Measurements from ENCODE around the gene MIPEP.

MIPEP gene

GRCh38 chr13:23697772-23698313 lies 191.4 kb downstream of the MIPEP start:
- Histone ChIP-seq H4K20me1 (ENCODE audit: insufficient read depth) (no peaks in the 10 kb centered on the region), H3K9ac (no peak overlapping the region), H3K4me3 (IDR thresholded peaks at IDR 0.05; ENCODE audit: insufficient read depth, low read depth, low read length) (no peak overlapping the region), H3K36me3 (ENCODE audit: insufficient read depth) (no peaks in the 10 kb centered on the region), H2AFZ (ENCODE audit: low read depth) (no peak overlapping the region), H3K4me2 (no peak overlapping the region), H3K4me1 (ENCODE audit: low read depth, poor library complexity, severe bottlenecking) (no peaks in the 10 kb centered on the region), H3K79me2 (ENCODE audit: insufficient read depth, low read depth) (no peaks in the 10 kb centered on the region), H3K27me3 (ENCODE audit: insufficient read depth, low read depth) (no peaks in the 10 kb centered on the region), H3K27ac (no peak overlapping the region)
- no peak for TF ChIP-seq CTCF (conservative IDR thresholded peaks at IDR 0.05; ENCODE audit: low read depth, low read length)

GRCh38 chr13:23696610-23697009 lies 192.6 kb downstream of the MIPEP start:
- no peaks in the 10 kb centered on the region for H3K4me1 ChIP-seq (ENCODE audit: low read depth, poor library complexity, severe bottlenecking)
- no peak for TF ChIP-seq CTCF (conservative IDR thresholded peaks at IDR 0.05; ENCODE audit: low read depth, low read length)
- H4K20me1 ChIP-seq (ENCODE audit: insufficient read depth), result no peaks in the 10 kb centered on the region
- H3K4me3 ChIP-seq (IDR thresholded peaks at IDR 0.05; ENCODE audit: insufficient read depth, low read depth, low read length), result no peak overlapping the region
- H2AFZ ChIP-seq (ENCODE audit: low read depth), result no peak overlapping the region
- H3K9ac ChIP-seq, result no peak overlapping the region
- H3K36me3 ChIP-seq (ENCODE audit: insufficient read depth), result no peaks in the 10 kb centered on the region
- no peaks in the 10 kb centered on the region for H3K79me2 ChIP-seq (ENCODE audit: insufficient read depth, low read depth)
- no peak overlapping the region for H3K4me2 ChIP-seq
- no peak overlapping the region for H3K27ac ChIP-seq
- no peaks in the 10 kb centered on the region for H3K27me3 ChIP-seq (ENCODE audit: insufficient read depth, low read depth)

- Histone ChIP-seq H4K20me1 (ENCODE audit: insufficient read depth) (no peaks in the 10 kb centered on the region), H3K36me3 (ENCODE audit: insufficient read depth) (no peaks in the 10 kb centered on the region), H3K79me2 (ENCODE audit: insufficient read depth, low read depth) (no peaks in the 10 kb centered on the region), H3K27ac (no peak overlapping the region), H3K4me2 (no peak overlapping the region), H3K4me3 (IDR thresholded peaks at IDR 0.05; ENCODE audit: insufficient read depth, low read depth, low read length) (no peak overlapping the region), H2AFZ (ENCODE audit: low read depth) (no peak overlapping the region), H3K4me1 (ENCODE audit: low read depth, poor library complexity, severe bottlenecking) (no peaks in the 10 kb centered on the region), H3K27me3 (ENCODE audit: insufficient read depth, low read depth) (no peaks in the 10 kb centered on the region), H3K9ac (no peak overlapping the region)
- TF ChIP-seq CTCF (conservative IDR thresholded peaks at IDR 0.05; ENCODE audit: low read depth, low read length), result no peak
Observed at GRCh38 chr13:23695711-23696464, 193.3 kb downstream of the MIPEP start.

GRCh38 chr13:23695196-23695595 lies 194.0 kb downstream of the MIPEP start:
- no peak overlapping the region for H3K27ac ChIP-seq
- H3K4me1 ChIP-seq (ENCODE audit: low read depth, poor library complexity, severe bottlenecking), result no peaks in the 10 kb centered on the region
- H3K36me3 ChIP-seq (ENCODE audit: insufficient read depth), result no peaks in the 10 kb centered on the region
- H3K9ac ChIP-seq, result no peak overlapping the region
- H3K27me3 ChIP-seq (ENCODE audit: insufficient read depth, low read depth), result no peaks in the 10 kb centered on the region
- H3K4me3 ChIP-seq (IDR thresholded peaks at IDR 0.05; ENCODE audit: insufficient read depth, low read depth, low read length), result no peak overlapping the region
- TF ChIP-seq CTCF (conservative IDR thresholded peaks at IDR 0.05; ENCODE audit: low read depth, low read length), result no peak
- no peaks in the 10 kb centered on the region for H4K20me1 ChIP-seq (ENCODE audit: insufficient read depth)
- no peak overlapping the region for H2AFZ ChIP-seq (ENCODE audit: low read depth)
- no peak overlapping the region for H3K4me2 ChIP-seq
- H3K79me2 ChIP-seq (ENCODE audit: insufficient read depth, low read depth), result no peaks in the 10 kb centered on the region
